RWPE2 (cell line): ENCODE data around the gene PLSCR3.
A peak's percentile ranks its signal among the peaks of the same experiment; 100 is the strongest.

ENCODE experiments used
- ATAC-seq: fragments of 200-7000 bp; cut with Tn5 transposase; 3 replicates; pipeline ENCODE4 v1.9.1; 2021; ENCODE audit warnings: low read depth
- DNase-seq: peaks from one replicate; pipeline ENCODE4 v3.0.0-alpha.2; 2020; ENCODE audit warnings: low spot score
- H3K27ac ChIP-seq: fragments of 450-650 bp; 2 replicates; pipeline ENCODE4 v1.5.1; 2017; ENCODE audit warnings: mild to moderate bottlenecking; ENCODE audit not compliant: poor library complexity, severe bottlenecking
- H3K27me3 ChIP-seq: fragments of 250-450 bp; sonication (Bioruptor Pico); 2 replicates; pipeline ENCODE4 v1.5.1; 2021; ENCODE audit warnings: mild to moderate bottlenecking, moderate library complexity; ENCODE audit not compliant: insufficient read depth, poor library complexity, severe bottlenecking
- H3K36me3 ChIP-seq: fragments of 250-450 bp; sonication (Bioruptor Pico); 2 replicates; pipeline ENCODE4 v1.5.1; 2020; ENCODE audit warnings: low read depth, mild to moderate bottlenecking, moderate library complexity
- H3K4me1 ChIP-seq: fragments of 250-450 bp; sonication (Bioruptor Pico); 2 replicates; pipeline ENCODE4 v1.5.1; 2021; ENCODE audit warnings: mild to moderate bottlenecking, moderate library complexity; ENCODE audit not compliant: insufficient read depth, poor library complexity, severe bottlenecking
- H3K4me3 ChIP-seq: fragments of 250-450 bp; sonication (Bioruptor Pico); 2 replicates; pipeline ENCODE4 v1.5.1; 2021; ENCODE audit warnings: mild to moderate bottlenecking, moderate library complexity; ENCODE audit not compliant: severe bottlenecking
- H3K9me3 ChIP-seq: fragments of 250-450 bp; sonication (Bioruptor Pico); 2 replicates; pipeline ENCODE4 v1.5.1; 2021; ENCODE audit warnings: mild to moderate bottlenecking, moderate library complexity; ENCODE audit not compliant: severe bottlenecking
- TF ChIP-seq, protein P1 (sequence below): fragments of 450-650 bp; IDR thresholded peaks from one replicate; pipeline ENCODE4 v1.5.1; 2017; ENCODE audit warnings: mild to moderate bottlenecking, moderate library complexity; ENCODE audit not compliant: poor library complexity, severe bottlenecking

Gene PLSCR3

DNA sequence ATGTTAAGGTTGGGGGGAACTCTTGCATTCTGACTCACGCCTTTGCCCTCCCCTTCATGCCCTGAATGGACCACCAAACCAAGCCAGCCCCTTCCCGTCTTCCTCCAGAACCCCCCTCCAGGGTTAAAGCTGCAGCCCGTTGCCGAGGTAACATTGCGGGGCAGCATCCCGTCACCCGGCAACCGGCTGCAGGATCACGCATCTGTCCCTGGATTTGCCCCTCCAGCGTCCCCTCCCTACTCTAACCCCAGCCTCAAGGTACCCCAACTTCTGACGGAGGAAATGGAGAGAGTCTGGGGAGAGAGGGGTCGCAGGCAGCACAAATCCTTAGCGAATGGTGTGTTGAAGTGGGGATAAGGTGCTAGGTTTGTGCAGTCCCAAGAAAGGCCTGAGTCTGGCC lies 12.8 kb upstream of the PLSCR3 start:
- Histone ChIP-seq H3K9me3 (no peaks in the 10 kb centered on the region), H3K27ac (no peak overlapping the region), H3K4me3 (no peak overlapping the region), H3K4me1 (no peaks in the 10 kb centered on the region), H3K36me3 (peaks cover 6% of the 10 kb centered on the region; the same call in 1 of the 2 replicates), H3K27me3 (no peaks in the 10 kb centered on the region)
- TF ChIP-seq, protein P1, sequence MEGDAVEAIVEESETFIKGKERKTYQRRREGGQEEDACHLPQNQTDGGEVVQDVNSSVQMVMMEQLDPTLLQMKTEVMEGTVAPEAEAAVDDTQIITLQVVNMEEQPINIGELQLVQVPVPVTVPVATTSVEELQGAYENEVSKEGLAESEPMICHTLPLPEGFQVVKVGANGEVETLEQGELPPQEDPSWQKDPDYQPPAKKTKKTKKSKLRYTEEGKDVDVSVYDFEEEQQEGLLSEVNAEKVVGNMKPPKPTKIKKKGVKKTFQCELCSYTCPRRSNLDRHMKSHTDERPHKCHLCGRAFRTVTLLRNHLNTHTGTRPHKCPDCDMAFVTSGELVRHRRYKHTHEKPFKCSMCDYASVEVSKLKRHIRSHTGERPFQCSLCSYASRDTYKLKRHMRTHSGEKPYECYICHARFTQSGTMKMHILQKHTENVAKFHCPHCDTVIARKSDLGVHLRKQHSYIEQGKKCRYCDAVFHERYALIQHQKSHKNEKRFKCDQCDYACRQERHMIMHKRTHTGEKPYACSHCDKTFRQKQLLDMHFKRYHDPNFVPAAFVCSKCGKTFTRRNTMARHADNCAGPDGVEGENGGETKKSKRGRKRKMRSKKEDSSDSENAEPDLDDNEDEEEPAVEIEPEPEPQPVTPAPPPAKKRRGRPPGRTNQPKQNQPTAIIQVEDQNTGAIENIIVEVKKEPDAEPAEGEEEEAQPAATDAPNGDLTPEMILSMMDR: no peak
- DNase-seq: no peak
- ATAC-seq: no peak

DNA sequence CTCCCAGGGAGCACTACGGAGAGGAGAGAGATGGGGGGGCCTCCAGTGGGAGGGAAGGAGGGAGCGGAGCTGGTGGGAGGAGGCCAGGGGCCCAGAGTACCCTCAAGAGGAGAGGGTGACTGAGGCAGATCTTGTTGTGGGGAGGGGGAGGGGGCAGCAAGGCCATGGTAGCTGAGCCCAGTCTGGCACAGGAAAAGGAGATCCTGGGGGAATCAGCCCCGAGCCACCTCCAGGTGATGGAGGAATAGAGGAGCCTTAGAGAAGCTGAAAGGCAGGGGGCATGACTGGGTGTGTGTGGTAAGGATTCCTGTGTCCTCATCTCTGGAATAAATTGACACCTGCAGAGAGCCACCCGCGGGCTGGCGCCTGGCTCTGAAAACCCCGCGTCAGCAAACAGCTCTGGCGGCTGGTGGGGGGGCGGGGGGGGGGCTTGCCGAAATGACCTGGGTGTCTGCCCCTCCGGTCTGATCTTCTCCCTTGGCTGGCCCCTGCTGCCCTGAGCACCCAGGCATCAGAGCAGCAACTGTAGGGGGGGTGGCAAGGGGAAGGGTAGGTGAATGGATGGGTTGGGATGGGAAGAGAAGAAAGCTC lies 12.0 kb upstream of the PLSCR3 start:
- TF ChIP-seq, protein P1: no peak
- Histone ChIP-seq H3K4me1 (no peaks in the 10 kb centered on the region), H3K27me3 (no peaks in the 10 kb centered on the region), H3K27ac (no peak overlapping the region), H3K4me3 (no peak overlapping the region), H3K36me3 (peaks cover 11% of the 10 kb centered on the region), H3K9me3 (no peaks in the 10 kb centered on the region)
- no peak for ATAC-seq
- DNase-seq: no peak

DNA sequence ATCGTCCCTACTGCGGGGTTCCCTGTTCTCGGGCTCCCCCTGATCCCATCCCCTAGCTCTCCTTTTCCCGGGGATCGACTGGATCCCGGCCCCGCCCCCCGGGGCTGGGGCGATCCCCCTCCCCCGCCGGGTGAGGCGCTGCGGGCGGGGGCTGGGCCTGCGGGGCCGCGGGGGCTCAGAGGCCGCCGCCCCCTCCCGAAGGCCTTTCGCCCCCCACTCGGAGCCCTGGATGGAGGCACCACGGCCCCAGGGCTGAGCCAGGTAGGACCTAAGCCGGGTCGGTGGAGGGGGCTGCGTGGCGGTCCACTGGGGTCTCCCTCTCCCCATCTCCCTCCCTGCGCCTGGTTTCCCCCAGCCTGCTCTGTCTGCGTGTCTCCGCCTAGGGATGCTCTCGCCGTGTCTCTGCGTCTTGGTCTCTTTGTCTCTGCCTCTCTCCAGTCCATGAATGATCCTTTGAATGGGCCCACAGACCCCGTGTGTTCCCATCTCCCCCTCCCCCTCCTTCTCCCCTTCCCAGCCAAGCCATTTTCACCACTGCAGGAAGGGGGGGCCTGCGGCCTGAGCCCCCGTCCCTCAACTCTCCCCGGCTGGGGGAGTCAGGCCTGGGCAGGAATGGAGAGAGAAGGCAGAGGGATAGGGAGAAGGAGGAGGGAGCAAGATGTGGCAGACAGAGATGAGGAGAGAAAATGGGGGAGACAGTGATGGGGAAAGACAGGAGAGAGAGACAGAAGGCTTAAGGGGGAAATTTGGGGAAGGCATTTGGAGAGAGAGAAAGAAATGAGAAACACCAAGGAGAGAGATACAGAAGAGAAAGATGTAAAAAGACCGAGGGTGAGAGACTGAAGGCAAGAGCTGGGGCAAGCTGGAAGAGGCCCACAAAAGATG lies 11.3 kb upstream of the PLSCR3 start:
- Histone ChIP-seq H3K4me1 (peaks cover 5% of the 10 kb centered on the region), H3K4me3 (peak overlapping the region; percentile 54), H3K9me3 (no peaks in the 10 kb centered on the region), H3K27ac (peak overlapping the region; percentile 58), H3K27me3 (no peaks in the 10 kb centered on the region), H3K36me3 (peaks cover 17% of the 10 kb centered on the region)
- TF ChIP-seq, protein P1: no peak
- ATAC-seq: no peak
- no peak for DNase-seq

DNA sequence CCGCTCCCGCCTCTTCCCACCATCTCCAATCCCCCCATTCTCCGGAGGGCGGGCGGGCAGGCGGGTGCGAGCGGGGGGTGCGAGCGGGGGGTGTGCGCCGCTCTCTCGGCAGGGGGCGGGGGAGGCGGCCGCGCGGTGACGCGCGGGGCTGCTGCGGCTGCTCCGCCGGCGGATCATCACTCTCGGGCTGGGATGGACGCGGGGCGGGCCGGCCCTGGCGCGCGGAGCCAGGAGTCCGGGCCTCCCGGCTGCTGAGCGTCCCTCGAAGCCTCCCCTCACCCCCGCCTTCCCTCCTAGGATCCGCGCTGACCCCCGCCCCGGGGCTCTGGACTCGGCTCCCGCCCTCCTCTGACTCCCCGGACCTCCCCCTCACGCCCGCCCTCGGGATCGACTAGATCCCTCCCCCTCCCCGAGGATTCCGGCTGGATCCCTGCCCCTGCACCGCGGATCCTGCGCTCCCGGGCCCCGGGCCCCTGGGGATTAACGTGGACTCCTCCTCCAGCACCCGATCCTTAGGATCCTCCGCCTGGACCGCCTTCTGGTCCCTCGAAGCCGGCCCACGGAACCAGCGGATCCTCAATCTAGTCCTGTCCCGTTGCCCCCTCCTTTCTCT lies 10.5 kb upstream of the PLSCR3 start:
- peaks cover 17% of the 10 kb centered on the region for H3K36me3 ChIP-seq
- H3K4me1 ChIP-seq: peaks cover 7% of the 10 kb centered on the region
- H3K27me3 ChIP-seq: no peaks in the 10 kb centered on the region
- TF ChIP-seq, protein P1: no peak
- H3K27ac ChIP-seq: peak overlapping the region; percentile 58
- DNase-seq: no peak
- peak; percentile 16 for ATAC-seq
- no peaks in the 10 kb centered on the region for H3K9me3 ChIP-seq
- peak overlapping the region; percentile 54 for H3K4me3 ChIP-seq
